Measurements from ENCODE around the gene NEK6. TPM values are rescaled to one million over a fixed set of nuclear protein-coding genes. Genes with fewer than 3 reads are reported as not detected.

The NEK6 gene
- total RNA-seq, 1 donor from 2014 or later, result 137 TPM

DNA sequence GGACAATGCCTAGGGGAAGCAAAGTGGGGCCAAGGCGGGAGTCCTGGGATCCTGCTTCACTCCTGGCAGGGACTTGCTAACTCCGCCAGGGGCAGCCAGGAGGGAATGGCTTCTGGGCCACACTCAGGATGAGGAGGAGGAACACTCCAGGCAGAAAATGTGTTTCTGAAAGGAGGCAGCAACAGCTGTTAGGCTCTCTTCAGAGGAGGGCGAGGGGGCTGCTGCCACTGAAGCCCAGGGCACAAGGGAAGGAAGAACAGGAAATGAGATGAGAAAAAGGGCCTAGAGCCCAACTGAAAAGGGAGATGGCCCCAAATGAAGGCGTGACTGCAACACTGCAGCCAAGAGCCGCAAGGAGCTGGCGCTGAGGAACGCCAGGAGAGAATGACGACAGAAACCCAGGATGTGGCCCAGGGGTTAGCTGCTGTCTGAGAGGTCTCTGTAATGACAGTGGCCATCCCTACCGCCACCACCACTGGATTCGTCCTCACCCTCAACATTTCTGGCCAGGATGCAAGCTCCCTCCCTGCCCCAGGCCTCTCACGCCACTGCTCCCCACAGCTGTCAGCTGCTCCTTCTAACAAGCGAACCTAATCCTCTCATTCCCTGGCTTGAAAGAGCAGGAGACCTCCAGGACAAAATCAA is 141.7 kb downstream of the NEK6 start:
- DNase-seq (no peak), ATAC-seq (peak; percentile 36)
- Histone ChIP-seq H3K27me3 (no peaks in the 10 kb centered on the region), H3K4me1 (peaks cover 5% of the 10 kb centered on the region), H3K27ac (no peak overlapping the region), H3K9me3 (no peaks in the 10 kb centered on the region), H3K4me3 (no peak overlapping the region), H3K36me3 (peaks cover 51% of the 10 kb centered on the region)
- intact Hi-C loops (cut with DNase I), result no loop called here
- TF ChIP-seq, protein P1, sequence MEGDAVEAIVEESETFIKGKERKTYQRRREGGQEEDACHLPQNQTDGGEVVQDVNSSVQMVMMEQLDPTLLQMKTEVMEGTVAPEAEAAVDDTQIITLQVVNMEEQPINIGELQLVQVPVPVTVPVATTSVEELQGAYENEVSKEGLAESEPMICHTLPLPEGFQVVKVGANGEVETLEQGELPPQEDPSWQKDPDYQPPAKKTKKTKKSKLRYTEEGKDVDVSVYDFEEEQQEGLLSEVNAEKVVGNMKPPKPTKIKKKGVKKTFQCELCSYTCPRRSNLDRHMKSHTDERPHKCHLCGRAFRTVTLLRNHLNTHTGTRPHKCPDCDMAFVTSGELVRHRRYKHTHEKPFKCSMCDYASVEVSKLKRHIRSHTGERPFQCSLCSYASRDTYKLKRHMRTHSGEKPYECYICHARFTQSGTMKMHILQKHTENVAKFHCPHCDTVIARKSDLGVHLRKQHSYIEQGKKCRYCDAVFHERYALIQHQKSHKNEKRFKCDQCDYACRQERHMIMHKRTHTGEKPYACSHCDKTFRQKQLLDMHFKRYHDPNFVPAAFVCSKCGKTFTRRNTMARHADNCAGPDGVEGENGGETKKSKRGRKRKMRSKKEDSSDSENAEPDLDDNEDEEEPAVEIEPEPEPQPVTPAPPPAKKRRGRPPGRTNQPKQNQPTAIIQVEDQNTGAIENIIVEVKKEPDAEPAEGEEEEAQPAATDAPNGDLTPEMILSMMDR (IDR thresholded peaks at IDR 0.05), result no peak

DNA sequence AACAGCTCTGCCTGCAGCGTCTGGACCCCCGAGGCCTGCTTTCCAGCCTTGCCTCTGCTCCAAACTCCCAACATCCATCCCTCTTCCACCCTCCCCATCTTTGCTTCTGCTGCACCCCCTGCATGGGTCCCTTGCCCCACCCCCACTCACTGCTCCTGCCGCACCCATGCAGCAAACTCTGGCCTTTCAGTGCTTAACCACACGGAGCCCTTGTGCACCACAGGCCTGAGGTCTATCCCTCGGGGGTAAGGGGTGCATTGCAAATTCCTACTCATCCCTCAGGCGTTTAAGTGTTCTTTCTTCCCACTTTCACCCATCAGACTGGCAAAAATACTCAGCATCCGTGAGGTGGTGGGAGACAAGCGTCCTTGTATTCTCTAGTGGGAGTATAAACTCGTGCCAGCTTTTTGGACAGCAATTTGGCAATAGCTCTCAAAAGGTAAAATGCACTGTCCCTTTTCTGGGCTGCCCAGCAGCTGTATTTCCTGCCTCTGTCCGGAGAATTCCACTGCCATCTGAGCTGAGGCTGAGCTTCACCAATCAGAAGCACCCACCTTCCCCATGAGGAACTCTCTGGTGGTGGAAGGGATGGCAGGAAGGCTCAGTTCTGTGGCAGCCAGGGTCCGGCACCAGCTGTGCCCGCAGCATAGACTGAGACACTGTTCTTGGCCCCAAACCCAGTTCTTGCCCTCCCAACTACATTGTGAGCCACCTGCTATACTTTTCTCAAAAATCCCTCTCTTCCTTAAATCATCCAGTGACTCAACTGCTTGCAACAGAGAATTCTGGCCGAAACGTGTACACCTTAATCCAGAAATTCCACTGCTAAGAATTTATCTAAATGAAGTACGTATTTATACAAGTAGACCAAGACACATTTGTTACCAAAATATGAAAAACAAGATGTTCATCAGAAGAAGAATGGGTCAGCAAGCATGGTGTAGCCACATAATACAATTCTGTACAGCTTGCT is 142.5 kb downstream of the NEK6 start:
- H3K4me3 ChIP-seq, result no peak overlapping the region
- no peaks in the 10 kb centered on the region for H3K9me3 ChIP-seq
- ATAC-seq (no peak), DNase-seq (no peak)
- TF ChIP-seq, protein P1 (IDR thresholded peaks at IDR 0.05), result no peak
- peaks cover 5% of the 10 kb centered on the region for H3K4me1 ChIP-seq
- H3K27me3 ChIP-seq, result no peaks in the 10 kb centered on the region
- no peak overlapping the region for H3K27ac ChIP-seq
- intact Hi-C loops (cut with DNase I), result loop anchor here (10.0 kb wide), 1 partner anchor 55 kb away; no protein-coding TSS in a partner anchor
- peaks cover 59% of the 10 kb centered on the region for H3K36me3 ChIP-seq

Other genes starting within 250 kb of the NEK6 start
- gene LHX2, start 246.2 kb upstream of the NEK6 start, total RNA-seq, result not detected
- 73.5 TPM for gene PSMB7, start 157.5 kb downstream of the NEK6 start, total RNA-seq
- not detected for gene ADGRD2, start 192.5 kb downstream of the NEK6 start, total RNA-seq
- not detected for gene NR5A1, start 249.4 kb downstream of the NEK6 start, total RNA-seq